ENCODE measurements around the gene RPS2.
A peak's percentile ranks its signal among the peaks of the same experiment; 100 is the strongest.
"Not testable (repeated sequence)": the region's sequence is repeated elsewhere in the genome, so short reads cannot be mapped to it uniquely, and the experiment has no call there.

The RPS2 gene

GRCh38 chr16:1964506-1965395 is at the start of gene RPS2:
Gene RPS2 (minus strand): TSS chr16:1964826. CDS start chr16:1964625, 201 bp downstream.
- peak; percentile 95 for DNase-seq

DNA sequence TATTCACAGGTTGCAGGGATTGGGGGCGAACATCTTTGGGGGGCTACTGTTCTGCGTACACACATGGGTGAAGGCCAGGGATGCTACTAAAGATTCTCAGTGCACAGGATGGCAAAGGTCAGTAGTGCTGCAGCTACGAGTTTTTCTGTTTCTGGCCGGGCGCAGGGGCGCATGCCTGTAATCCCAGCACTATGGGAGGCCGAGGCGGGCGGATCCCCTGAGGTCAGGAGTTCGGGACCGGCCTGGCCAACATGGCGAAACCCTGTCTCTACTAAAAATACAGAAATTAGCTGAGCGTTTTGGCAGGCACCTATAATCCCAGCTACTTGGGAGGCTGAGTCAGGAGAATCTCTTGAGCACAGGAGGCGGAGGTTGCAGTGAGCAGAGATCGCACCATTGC is 48.9 kb upstream of the RPS2 start:
- no peak for DNase-seq

GRCh38 chr16:2011726-2012125 is 47.1 kb upstream of the RPS2 start:
- not testable (repeated sequence) for DNase-seq

GRCh38 chr16:2009791-2010510 is 45.3 kb upstream of the RPS2 start, which contains the start of gene ZNF598:
Gene ZNF598 (minus strand): TSS chr16:2009821.
- peak; percentile 25 for DNase-seq

DNA sequence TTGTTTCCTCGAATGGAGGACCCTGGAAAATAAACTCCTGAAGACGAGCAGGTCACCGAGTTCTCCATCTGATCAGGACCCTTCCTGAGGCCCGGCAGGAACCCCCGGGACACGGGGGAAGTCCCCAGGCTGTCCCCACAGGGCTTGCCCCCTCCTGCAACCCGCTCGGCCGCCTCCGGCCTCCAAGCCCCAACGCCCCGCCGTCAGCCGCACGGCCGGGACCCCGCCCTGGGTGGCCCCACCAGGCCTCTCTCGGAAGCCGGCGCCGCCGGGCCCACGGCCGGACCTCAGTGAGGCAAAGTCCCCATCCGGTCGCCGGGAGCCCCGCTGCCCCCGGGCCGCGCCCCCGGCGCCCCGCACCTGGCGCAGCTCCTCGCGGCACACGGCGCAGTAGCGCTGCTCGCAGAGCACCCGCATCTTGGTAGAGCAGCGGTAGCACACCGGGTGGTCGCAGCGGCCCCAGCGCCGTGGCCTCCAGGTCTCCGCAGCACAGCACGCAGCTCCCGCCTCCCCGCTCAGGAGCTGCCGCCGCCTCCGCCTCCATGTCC is 44.6 kb upstream of the RPS2 start:
- DNase-seq = no peak

DNA sequence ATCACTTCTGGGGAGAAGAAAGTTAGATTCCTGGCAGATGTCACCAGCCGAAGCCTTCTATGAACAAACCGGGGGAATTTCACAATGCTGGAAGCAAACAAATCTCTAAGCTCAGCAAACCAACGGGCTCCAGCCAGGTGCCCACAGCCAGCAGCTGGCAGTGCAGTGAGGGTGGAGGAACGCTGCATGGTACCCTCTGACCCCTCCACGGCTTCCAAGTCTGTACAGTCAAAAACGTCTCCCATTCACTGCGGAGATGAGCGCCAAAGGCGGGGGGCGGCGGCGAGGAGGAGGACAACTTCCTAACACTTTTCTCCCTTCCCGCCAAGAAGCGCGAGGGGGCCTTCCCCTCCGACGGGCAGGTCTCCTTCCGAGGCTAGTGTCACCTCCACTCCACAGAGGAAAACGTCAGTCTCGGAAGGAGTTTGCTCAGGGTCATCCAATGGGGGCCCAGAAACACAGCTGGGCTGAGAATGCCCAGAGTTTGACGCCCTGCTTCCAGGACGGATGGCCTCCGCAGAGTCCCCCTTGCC is 44.1 kb upstream of the RPS2 start:
- no peak for DNase-seq

DNA sequence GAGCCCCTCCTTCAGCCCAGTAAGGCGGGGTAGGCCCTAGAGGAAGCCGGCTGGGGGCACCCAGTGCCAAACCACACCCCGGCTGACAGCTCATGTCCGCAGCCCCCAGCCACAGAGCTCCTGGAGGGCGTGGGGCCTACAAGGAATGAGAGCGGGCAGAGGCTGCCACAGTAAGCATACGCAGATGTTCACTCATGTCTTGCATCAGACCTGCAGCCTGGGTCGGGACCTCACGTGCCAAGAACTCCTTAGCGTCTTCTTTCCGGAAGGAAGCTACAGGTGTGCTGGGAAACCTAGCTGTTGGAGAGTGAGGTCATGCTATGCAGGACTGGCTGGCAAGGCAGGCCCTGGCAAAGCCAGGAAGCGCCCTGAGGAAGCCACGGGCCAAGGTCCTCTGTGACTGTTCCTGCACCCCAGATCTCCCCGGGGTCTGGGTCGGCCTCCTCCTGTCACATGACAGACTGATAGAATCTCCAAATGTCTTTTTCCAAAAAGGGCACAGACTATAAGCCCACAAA is 43.4 kb upstream of the RPS2 start:
- no peak for DNase-seq

GRCh38 chr16:2007081-2007836 is 42.6 kb upstream of the RPS2 start:
- no peak for DNase-seq

DNA sequence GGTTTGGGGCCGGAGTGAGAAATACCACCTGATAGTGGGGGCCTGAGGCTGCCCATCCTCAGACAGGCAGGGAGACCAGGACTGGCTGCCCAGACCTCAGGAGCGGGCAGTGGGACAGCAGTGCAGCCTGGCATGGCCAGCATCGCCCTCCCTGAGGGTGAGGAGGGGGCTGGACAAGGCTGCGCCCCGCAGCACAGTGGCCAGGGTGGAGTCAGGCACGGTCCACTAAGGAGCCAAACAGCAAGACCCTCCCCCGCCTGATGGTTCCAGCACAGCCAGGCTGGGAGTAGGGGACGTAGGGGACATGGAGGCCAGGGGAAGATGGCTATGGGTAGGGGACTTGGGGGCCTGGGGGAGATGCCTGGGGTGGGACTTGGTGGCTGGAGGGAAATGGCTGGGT is 41.7 kb upstream of the RPS2 start:
- DNase-seq = no peak

DNA sequence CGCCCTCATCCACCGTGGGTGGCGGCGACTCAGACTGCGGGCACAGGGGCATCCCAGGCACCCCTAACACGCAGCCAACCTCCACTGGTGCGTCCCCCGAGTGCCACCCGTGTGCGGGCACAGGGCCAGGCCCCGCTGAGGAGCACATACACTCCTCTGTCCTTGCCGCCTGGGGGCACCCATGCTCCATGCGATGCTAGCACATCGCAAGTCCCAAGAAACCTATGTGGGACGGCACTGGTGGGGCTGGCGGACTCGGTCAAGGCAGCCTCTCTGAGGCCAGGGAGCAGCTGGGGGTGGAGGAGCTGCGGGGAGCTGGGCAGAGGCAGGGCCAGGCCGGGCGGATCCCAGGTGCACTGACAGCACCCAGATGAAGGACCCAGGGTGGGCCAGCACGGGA is 41.0 kb upstream of the RPS2 start:
- no peak for DNase-seq

DNA sequence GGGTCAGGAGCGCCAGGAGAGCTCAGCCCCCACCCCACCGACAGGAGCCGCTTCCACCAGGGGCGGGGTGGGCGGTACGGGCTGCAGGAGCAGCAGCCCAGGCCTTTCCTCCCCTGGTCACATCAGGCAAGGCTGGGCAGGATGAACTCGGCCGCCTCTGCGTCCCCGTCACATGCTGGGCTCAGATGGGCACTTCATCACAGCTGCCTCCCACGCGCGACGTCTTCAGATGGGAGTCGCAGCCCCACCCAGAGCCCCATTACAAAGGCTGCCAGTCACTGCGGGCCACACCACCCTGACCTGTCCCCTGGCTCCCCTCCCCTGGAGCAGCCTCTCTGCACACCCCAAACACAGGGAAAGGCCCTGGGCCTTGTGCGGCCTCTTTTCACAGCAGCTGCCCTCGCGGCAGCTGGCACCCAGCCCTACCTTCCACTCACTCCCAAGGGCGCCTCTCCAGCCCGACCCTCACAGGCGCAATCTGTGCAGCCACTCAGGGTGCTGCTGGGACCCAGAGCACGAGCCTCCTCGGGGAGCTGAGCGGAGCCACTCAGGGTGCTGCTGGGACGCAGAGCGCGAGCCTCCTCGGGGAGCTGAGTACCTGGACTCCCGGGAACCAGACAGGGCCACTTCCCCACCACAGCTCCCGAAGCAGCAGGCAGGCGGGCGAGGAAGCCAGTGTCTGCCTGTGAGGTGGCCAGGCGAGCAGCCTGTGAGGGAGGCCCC is 40.3 kb upstream of the RPS2 start:
- no peak for DNase-seq

- DNase-seq = peak; percentile 81
Observed at GRCh38 chr16:2003827-2004641, 39.4 kb upstream of the RPS2 start.

DNA sequence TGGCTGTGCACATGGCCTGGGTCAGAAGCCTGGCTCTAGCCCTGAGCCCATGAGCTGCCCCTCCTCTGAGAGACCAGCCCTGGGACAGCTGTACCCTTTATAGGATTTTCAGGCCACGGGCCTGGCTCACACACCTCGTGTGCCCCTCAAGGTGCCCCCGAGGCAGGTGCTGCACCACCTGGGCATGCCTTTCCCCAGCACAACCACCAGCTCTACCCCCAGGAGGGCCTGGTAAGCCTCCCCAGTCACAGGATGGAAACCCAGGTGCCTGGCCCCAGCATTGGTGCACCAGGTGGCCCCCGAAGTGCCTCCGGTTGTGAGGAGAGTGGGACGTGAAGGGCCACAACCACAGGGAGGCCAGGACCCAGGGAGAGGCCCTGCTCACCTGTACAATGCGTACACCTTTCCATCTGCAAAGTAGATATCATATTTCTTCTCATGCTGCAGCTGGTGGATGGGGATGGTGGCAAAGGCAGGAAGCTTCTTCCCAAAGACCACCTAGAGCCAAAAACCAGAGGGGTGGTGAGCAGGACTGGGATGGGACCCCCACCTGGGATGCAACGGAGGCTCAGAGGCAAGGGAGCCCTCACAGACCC is 38.7 kb upstream of the RPS2 start:
- no peak for DNase-seq

- no peak for DNase-seq
Observed at GRCh38 chr16:2002406-2003230, 38.0 kb upstream of the RPS2 start.

DNA sequence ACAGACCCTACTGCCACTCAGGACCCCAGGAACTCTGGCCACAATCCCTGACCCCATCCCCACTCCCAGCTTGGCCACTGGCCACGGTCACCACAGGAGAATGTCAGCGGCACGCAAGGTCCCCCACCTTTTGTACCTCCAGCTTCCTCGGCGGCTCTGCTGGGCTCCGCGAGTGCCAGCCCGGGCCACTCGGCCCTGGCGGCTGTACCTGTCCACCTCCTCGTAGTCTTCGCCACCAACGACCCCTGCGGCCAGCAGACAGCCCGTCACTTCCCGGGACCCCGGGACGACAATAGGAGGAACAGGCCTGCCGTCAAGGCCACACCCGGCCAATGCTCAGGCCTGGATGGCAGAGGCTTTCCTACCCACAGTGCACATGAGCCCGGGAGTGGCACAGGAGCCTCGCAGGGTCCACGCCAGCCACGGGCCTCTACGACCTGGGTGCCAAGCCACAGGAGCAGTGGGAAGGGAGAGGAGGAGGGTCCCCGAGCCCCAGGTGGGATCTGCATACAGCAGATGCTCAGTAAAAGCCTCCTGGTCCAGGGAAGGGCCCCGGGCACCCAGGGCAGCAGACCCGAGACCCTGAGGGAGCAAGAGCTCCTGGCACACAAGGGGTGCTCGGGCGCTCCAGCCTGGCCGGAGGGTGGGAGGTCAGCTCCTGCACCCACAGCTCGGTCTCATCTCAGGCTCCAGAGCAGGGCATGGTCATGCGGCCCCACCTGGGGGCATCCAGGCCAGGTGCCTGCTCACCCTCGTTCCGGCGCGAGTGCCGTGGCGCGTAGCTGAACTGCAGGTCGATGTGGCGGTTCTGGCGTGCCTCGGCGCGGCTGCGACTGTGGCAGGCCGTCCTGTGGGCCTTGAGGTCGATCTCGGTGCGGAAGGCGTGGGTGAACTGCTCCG is 37.1 kb upstream of the RPS2 start:
- no peak for DNase-seq

- no peak for DNase-seq
Observed at GRCh38 chr16:2001035-2001434, 36.4 kb upstream of the RPS2 start.

GRCh38 chr16:1999866-2000514 is 35.4 kb upstream of the RPS2 start:
- DNase-seq = no peak

Measured in SHP77 treated with DMSO at 0.1 percent for 48 hours (cell line).